Measurements from ENCODE around the gene FJX1.
"Not testable (repeated sequence)": the region's sequence is repeated elsewhere in the genome, so short reads cannot be mapped to it uniquely, and the experiment has no call there.

The FJX1 gene

GRCh38 chr11:35641171-35641897 is 23.1 kb downstream of the FJX1 start:
- H3K4me3 ChIP-seq (ENCODE audit: low read depth, low read length): no peak overlapping the region
- no peak for TF ChIP-seq CTCF (IDR thresholded peaks at IDR 0.05; ENCODE audit: borderline replicate concordance, insufficient read depth, low read depth, low read length)

GRCh38 chr11:35641964-35642363 is 23.7 kb downstream of the FJX1 start:
- no peak for TF ChIP-seq CTCF (IDR thresholded peaks at IDR 0.05; ENCODE audit: borderline replicate concordance, insufficient read depth, low read depth, low read length)
- no peak overlapping the region for H3K4me3 ChIP-seq (ENCODE audit: low read depth, low read length)

GRCh38 chr11:35647421-35648093 is 29.3 kb downstream of the FJX1 start:
- no peak overlapping the region for H3K4me3 ChIP-seq (ENCODE audit: low read depth, low read length)
- TF ChIP-seq CTCF (IDR thresholded peaks at IDR 0.05; ENCODE audit: borderline replicate concordance, insufficient read depth, low read depth, low read length): no peak

- H3K4me3 ChIP-seq (ENCODE audit: low read depth, low read length): no peak overlapping the region
- no peak for TF ChIP-seq CTCF (IDR thresholded peaks at IDR 0.05; ENCODE audit: borderline replicate concordance, insufficient read depth, low read depth, low read length)
These were observed 31.7 kb downstream of the FJX1 start for GRCh38 chr11:35650006-35650405.

GRCh38 chr11:35650467-35650866 is 32.2 kb downstream of the FJX1 start:
- no peak for TF ChIP-seq CTCF (IDR thresholded peaks at IDR 0.05; ENCODE audit: borderline replicate concordance, insufficient read depth, low read depth, low read length)

GRCh38 chr11:35651263-35651662 is 33.0 kb downstream of the FJX1 start:
- no peak for TF ChIP-seq CTCF (IDR thresholded peaks at IDR 0.05; ENCODE audit: borderline replicate concordance, insufficient read depth, low read depth, low read length)
- no peak overlapping the region for H3K4me3 ChIP-seq (ENCODE audit: low read depth, low read length)

More at GRCh38 chr11:35650467-35650866, 32.2 kb downstream of the FJX1 start:
- no peak overlapping the region for H3K4me3 ChIP-seq (ENCODE audit: low read depth, low read length)

- H3K4me3 ChIP-seq (ENCODE audit: low read depth, low read length): not testable (repeated sequence)
These were observed 34.5 kb downstream of the FJX1 start for GRCh38 chr11:35652786-35653185.
